Raji (cell line): ENCODE measurements around the gene EXOC3L4.

Experiments
- POLR2A ChIP-seq: IDR thresholded peaks from 2 replicates; pipeline ENCODE4 v1.6.1; 2011; ENCODE audit warnings: low read depth, low read length, control low read depth; ENCODE audit not compliant: insufficient read depth

The EXOC3L4 gene

GRCh38 chr14:103066399-103066798, 28.1 kb upstream of the EXOC3L4 start:
- TF ChIP-seq POLR2A = no peak

GRCh38 chr14:103067231-103067954, 27.1 kb upstream of the EXOC3L4 start:
- TF ChIP-seq POLR2A = no peak

GRCh38 chr14:103068351-103069073, 26.0 kb upstream of the EXOC3L4 start:
- no peak for TF ChIP-seq POLR2A

GRCh38 chr14:103070263-103070885, 24.2 kb upstream of the EXOC3L4 start:
- no peak for TF ChIP-seq POLR2A

GRCh38 chr14:103070971-103071542, 23.5 kb upstream of the EXOC3L4 start:
- no peak for TF ChIP-seq POLR2A

GRCh38 chr14:103071544-103072251, 22.8 kb upstream of the EXOC3L4 start:
- no peak for TF ChIP-seq POLR2A

GRCh38 chr14:103072595-103073366, 21.7 kb upstream of the EXOC3L4 start:
- TF ChIP-seq POLR2A = no peak

GRCh38 chr14:103073367-103073875, 21.1 kb upstream of the EXOC3L4 start:
- no peak for TF ChIP-seq POLR2A

GRCh38 chr14:103073876-103074728, 20.4 kb upstream of the EXOC3L4 start:
- TF ChIP-seq POLR2A = no peak

- no peak for TF ChIP-seq POLR2A
Measured at GRCh38 chr14:103074729-103075367, 19.7 kb upstream of the EXOC3L4 start.

- no peak for TF ChIP-seq POLR2A
Measured at GRCh38 chr14:103078420-103078749, 16.1 kb upstream of the EXOC3L4 start.

- TF ChIP-seq POLR2A = no peak
Measured at GRCh38 chr14:103078860-103079587, 15.5 kb upstream of the EXOC3L4 start.
